Measurements from ENCODE around the gene TCF4. TPM values are rescaled to one million over a fixed set of nuclear protein-coding genes. Genes with fewer than 3 reads are reported as not detected.

TCF4 gene
- total and polyA plus RNA-seq, 8 donors = 5.1 to 187 (median 39.9) TPM

- no peak for TF ChIP-seq POLR2A (IDR thresholded peaks at IDR 0.05)
- no peak for TF ChIP-seq EP300 (IDR thresholded peaks at IDR 0.05)
- peak in 1 of 2 donors; percentile 58 for DNase-seq
- H3K4me1 ChIP-seq = peaks cover 0 to 8% (median 0%) of the 10 kb centered on the region in 4 donors
- no peaks in the 10 kb centered on the region for H3K27me3 ChIP-seq
- H3K36me3 ChIP-seq = no peaks in the 10 kb centered on the region
- no peak overlapping the region for H3K27ac ChIP-seq
- intact Hi-C loops (cut with DNase I; ENCODE audit: low total_unique reads) = no loop called here
- 65 to 76% (median 68%) methylated on average over 6 of the region's 6 CpGs for WGBS, 5 donors
- no peak overlapping the region for H3K4me3 ChIP-seq
- H3K9me3 ChIP-seq = no peaks in the 10 kb centered on the region
Measured at GRCh38 chr18:55577812-55578539, 10.0 kb downstream of the TCF4 start.

GRCh38 chr18:55576001-55576400 is 12.0 kb downstream of the TCF4 start:
- peak overlapping the region in 1 of 5 donors; percentile 0 for H3K27ac ChIP-seq
- H3K4me1 ChIP-seq = peaks cover 0 to 8% (median 0%) of the 10 kb centered on the region in 4 donors
- intact Hi-C loops (cut with DNase I; ENCODE audit: low total_unique reads) = no loop called here
- H3K4me3 ChIP-seq = no peak overlapping the region
- DNase-seq = no peak
- no peaks in the 10 kb centered on the region for H3K36me3 ChIP-seq
- H3K27me3 ChIP-seq = no peaks in the 10 kb centered on the region
- 81 to 88% (median 83%) methylated on average over 3 of the region's 3 CpGs for WGBS, 5 donors
- no peak for TF ChIP-seq CTCF (IDR thresholded peaks at IDR 0.05)
- no peak for TF ChIP-seq POLR2A (IDR thresholded peaks at IDR 0.05)
- no peak for TF ChIP-seq EP300 (IDR thresholded peaks at IDR 0.05)
- TF ChIP-seq POLR2AphosphoS5 (IDR thresholded peaks at IDR 0.05) = no peak
- H3K9me3 ChIP-seq = no peaks in the 10 kb centered on the region

GRCh38 chr18:55575066-55575465 is 12.9 kb downstream of the TCF4 start:
- Histone ChIP-seq H3K27ac (no peak overlapping the region), H3K36me3 (no peaks in the 10 kb centered on the region), H3K4me1 (peaks cover 0 to 6% (median 0%) of the 10 kb centered on the region in 4 donors), H3K4me3 (no peak overlapping the region), H3K27me3 (no peaks in the 10 kb centered on the region), H3K9me3 (no peaks in the 10 kb centered on the region)
- 86 to 92% (median 89%) methylated on average over 1 of the region's 1 CpG for WGBS, 5 donors
- no peak for TF ChIP-seq CTCF (IDR thresholded peaks at IDR 0.05)
- no peak for TF ChIP-seq POLR2A (IDR thresholded peaks at IDR 0.05)
- no peak for TF ChIP-seq EP300 (IDR thresholded peaks at IDR 0.05)
- no peak for TF ChIP-seq POLR2AphosphoS5 (IDR thresholded peaks at IDR 0.05)
- intact Hi-C loops (cut with DNase I; ENCODE audit: low total_unique reads) = no loop called here
- no peak for DNase-seq

- Histone ChIP-seq H3K36me3 (no peaks in the 10 kb centered on the region), H3K27me3 (no peaks in the 10 kb centered on the region), H3K27ac (no peak overlapping the region), H3K4me1 (no peaks in the 10 kb centered on the region), H3K4me3 (no peak overlapping the region), H3K9me3 (no peaks in the 10 kb centered on the region)
- TF ChIP-seq EP300 (IDR thresholded peaks at IDR 0.05) = no peak
- TF ChIP-seq CTCF (IDR thresholded peaks at IDR 0.05) = no peak
- TF ChIP-seq POLR2AphosphoS5 (IDR thresholded peaks at IDR 0.05) = no peak
- no peak for TF ChIP-seq POLR2A (IDR thresholded peaks at IDR 0.05)
- WGBS, 5 donors = 88 to 96% (median 90%) methylated on average over 2 of the region's 2 CpGs
- intact Hi-C loops (cut with DNase I; ENCODE audit: low total_unique reads) = no loop called here
- no peak for DNase-seq
Measured at GRCh38 chr18:55573386-55573785, 14.6 kb downstream of the TCF4 start.

GRCh38 chr18:55570966-55571365 is 17.0 kb downstream of the TCF4 start:
- Histone ChIP-seq H3K27ac (no peak overlapping the region), H3K9me3 (no peaks in the 10 kb centered on the region), H3K4me1 (no peaks in the 10 kb centered on the region), H3K4me3 (no peak overlapping the region), H3K36me3 (no peaks in the 10 kb centered on the region), H3K27me3 (no peaks in the 10 kb centered on the region)
- TF ChIP-seq POLR2A (IDR thresholded peaks at IDR 0.05) (no peak), EP300 (IDR thresholded peaks at IDR 0.05) (no peak), POLR2AphosphoS5 (IDR thresholded peaks at IDR 0.05) (no peak), CTCF (IDR thresholded peaks at IDR 0.05) (no peak)
- no peak for DNase-seq
- intact Hi-C loops (cut with DNase I; ENCODE audit: low total_unique reads) = no loop called here

Data from stomach (tissue), 9 donors.